Activated naive CD8-positive, alpha-beta T cell (primary cell): ENCODE results near the gene C2orf76.

Source experiments
- H3K27ac Mint-ChIP-seq: one replicate; pipeline ENCODE4 v1.8.0; 2021; ENCODE audit warnings: mixed read lengths
- H3K27me3 Mint-ChIP-seq: one replicate; pipeline ENCODE4 v1.8.0; 2021; ENCODE audit warnings: mixed read lengths
- H3K36me3 Mint-ChIP-seq: one replicate; pipeline ENCODE4 v1.8.0; 2021; ENCODE audit warnings: mixed read lengths
- H3K4me1 Mint-ChIP-seq: one replicate; pipeline ENCODE4 v1.8.0; 2021; ENCODE audit warnings: low read depth, mixed read lengths
- H3K4me3 Mint-ChIP-seq: one replicate; pipeline ENCODE4 v1.8.0; 2021; ENCODE audit warnings: mild to moderate bottlenecking, mixed read lengths
- H3K9me3 Mint-ChIP-seq: one replicate; pipeline ENCODE4 v1.8.0; 2021; ENCODE audit warnings: low read depth, mixed read lengths

The C2orf76 gene

GRCh38 chr2:119333360-119333759, 33.3 kb downstream of the C2orf76 start:
- H3K9me3 Mint-ChIP-seq, result no peaks in the 10 kb centered on the region
- no peaks in the 10 kb centered on the region for H3K27me3 Mint-ChIP-seq
- peaks cover 27% of the 10 kb centered on the region for H3K36me3 Mint-ChIP-seq
- H3K27ac Mint-ChIP-seq, result no peak overlapping the region
- H3K4me3 Mint-ChIP-seq, result no peak overlapping the region
- H3K4me1 Mint-ChIP-seq, result peaks cover 3% of the 10 kb centered on the region

GRCh38 chr2:119332953-119333352, 33.7 kb downstream of the C2orf76 start:
- Mint-ChIP-seq H3K4me3 (no peak overlapping the region), H3K9me3 (no peaks in the 10 kb centered on the region), H3K36me3 (peaks cover 27% of the 10 kb centered on the region), H3K27me3 (no peaks in the 10 kb centered on the region), H3K27ac (no peak overlapping the region), H3K4me1 (no peaks in the 10 kb centered on the region)

GRCh38 chr2:119327431-119327830, 39.2 kb downstream of the C2orf76 start:
- Mint-ChIP-seq H3K36me3 (peaks cover 5% of the 10 kb centered on the region), H3K27ac (no peak overlapping the region), H3K4me3 (no peak overlapping the region), H3K4me1 (no peaks in the 10 kb centered on the region), H3K27me3 (no peaks in the 10 kb centered on the region), H3K9me3 (no peaks in the 10 kb centered on the region)

- Mint-ChIP-seq H3K9me3 (no peaks in the 10 kb centered on the region), H3K27ac (no peak overlapping the region), H3K27me3 (no peaks in the 10 kb centered on the region), H3K4me1 (no peaks in the 10 kb centered on the region), H3K4me3 (no peak overlapping the region), H3K36me3 (peaks cover 5% of the 10 kb centered on the region)
Observed at GRCh38 chr2:119326938-119327337, 39.7 kb downstream of the C2orf76 start.

- H3K27ac Mint-ChIP-seq, result no peak overlapping the region
- H3K4me1 Mint-ChIP-seq, result no peaks in the 10 kb centered on the region
- no peaks in the 10 kb centered on the region for H3K27me3 Mint-ChIP-seq
- no peak overlapping the region for H3K4me3 Mint-ChIP-seq
- H3K36me3 Mint-ChIP-seq, result peaks cover 2% of the 10 kb centered on the region
- no peaks in the 10 kb centered on the region for H3K9me3 Mint-ChIP-seq
Observed at GRCh38 chr2:119324685-119325270, 41.9 kb downstream of the C2orf76 start.

GRCh38 chr2:119323459-119323858, 43.2 kb downstream of the C2orf76 start:
- H3K4me3 Mint-ChIP-seq, result no peak overlapping the region
- H3K9me3 Mint-ChIP-seq, result no peaks in the 10 kb centered on the region
- peaks cover 2% of the 10 kb centered on the region for H3K36me3 Mint-ChIP-seq
- H3K27ac Mint-ChIP-seq, result no peak overlapping the region
- H3K27me3 Mint-ChIP-seq, result no peaks in the 10 kb centered on the region
- H3K4me1 Mint-ChIP-seq, result no peaks in the 10 kb centered on the region

GRCh38 chr2:119319593-119319992, 47.0 kb downstream of the C2orf76 start:
- no peak overlapping the region for H3K4me3 Mint-ChIP-seq
- no peaks in the 10 kb centered on the region for H3K27me3 Mint-ChIP-seq
- peaks cover 2% of the 10 kb centered on the region for H3K36me3 Mint-ChIP-seq
- H3K27ac Mint-ChIP-seq, result no peak overlapping the region
- no peaks in the 10 kb centered on the region for H3K4me1 Mint-ChIP-seq
- H3K9me3 Mint-ChIP-seq, result no peaks in the 10 kb centered on the region

GRCh38 chr2:119317554-119317953, 49.1 kb downstream of the C2orf76 start:
- no peak overlapping the region for H3K27ac Mint-ChIP-seq
- H3K36me3 Mint-ChIP-seq, result peaks cover 2% of the 10 kb centered on the region
- H3K9me3 Mint-ChIP-seq, result no peaks in the 10 kb centered on the region
- H3K4me1 Mint-ChIP-seq, result no peaks in the 10 kb centered on the region
- no peak overlapping the region for H3K4me3 Mint-ChIP-seq
- H3K27me3 Mint-ChIP-seq, result no peaks in the 10 kb centered on the region

- H3K36me3 Mint-ChIP-seq, result peaks cover 4% of the 10 kb centered on the region
- H3K4me1 Mint-ChIP-seq, result no peaks in the 10 kb centered on the region
- H3K27ac Mint-ChIP-seq, result no peak overlapping the region
- no peaks in the 10 kb centered on the region for H3K27me3 Mint-ChIP-seq
- no peaks in the 10 kb centered on the region for H3K9me3 Mint-ChIP-seq
- H3K4me3 Mint-ChIP-seq, result no peak overlapping the region
Observed at GRCh38 chr2:119316066-119316465, 50.6 kb downstream of the C2orf76 start.

- Mint-ChIP-seq H3K36me3 (peaks cover 7% of the 10 kb centered on the region), H3K4me1 (no peaks in the 10 kb centered on the region), H3K9me3 (no peaks in the 10 kb centered on the region), H3K4me3 (no peak overlapping the region), H3K27ac (no peak overlapping the region), H3K27me3 (no peaks in the 10 kb centered on the region)
Observed at GRCh38 chr2:119315241-119315925, 51.3 kb downstream of the C2orf76 start.

GRCh38 chr2:119311831-119312230, 54.8 kb downstream of the C2orf76 start:
- Mint-ChIP-seq H3K27ac (no peak overlapping the region), H3K9me3 (no peaks in the 10 kb centered on the region), H3K4me1 (no peaks in the 10 kb centered on the region), H3K27me3 (no peaks in the 10 kb centered on the region), H3K4me3 (no peak overlapping the region), H3K36me3 (peaks cover 9% of the 10 kb centered on the region)

- Mint-ChIP-seq H3K9me3 (no peaks in the 10 kb centered on the region), H3K4me3 (no peak overlapping the region), H3K27ac (no peak overlapping the region), H3K36me3 (peaks cover 11% of the 10 kb centered on the region), H3K27me3 (no peaks in the 10 kb centered on the region), H3K4me1 (no peaks in the 10 kb centered on the region)
Observed at GRCh38 chr2:119311371-119311770, 55.3 kb downstream of the C2orf76 start.

GRCh38 chr2:119308793-119309330, 57.8 kb downstream of the C2orf76 start:
- Mint-ChIP-seq H3K4me1 (no peaks in the 10 kb centered on the region), H3K4me3 (no peak overlapping the region), H3K27me3 (no peaks in the 10 kb centered on the region), H3K9me3 (no peaks in the 10 kb centered on the region), H3K36me3 (peaks cover 15% of the 10 kb centered on the region), H3K27ac (no peak overlapping the region)

- Mint-ChIP-seq H3K9me3 (no peaks in the 10 kb centered on the region), H3K36me3 (peaks cover 15% of the 10 kb centered on the region), H3K27me3 (no peaks in the 10 kb centered on the region), H3K27ac (no peak overlapping the region), H3K4me3 (no peak overlapping the region), H3K4me1 (no peaks in the 10 kb centered on the region)
Observed at GRCh38 chr2:119307419-119308140, 59.1 kb downstream of the C2orf76 start.

GRCh38 chr2:119306196-119306590, 60.4 kb downstream of the C2orf76 start:
- H3K27ac Mint-ChIP-seq, result no peak overlapping the region
- H3K36me3 Mint-ChIP-seq, result peaks cover 14% of the 10 kb centered on the region
- no peaks in the 10 kb centered on the region for H3K27me3 Mint-ChIP-seq
- H3K9me3 Mint-ChIP-seq, result no peaks in the 10 kb centered on the region
- no peaks in the 10 kb centered on the region for H3K4me1 Mint-ChIP-seq
- no peak overlapping the region for H3K4me3 Mint-ChIP-seq
